ENCODE measurements around the gene TNFRSF8.

TNFRSF8 gene

DNA sequence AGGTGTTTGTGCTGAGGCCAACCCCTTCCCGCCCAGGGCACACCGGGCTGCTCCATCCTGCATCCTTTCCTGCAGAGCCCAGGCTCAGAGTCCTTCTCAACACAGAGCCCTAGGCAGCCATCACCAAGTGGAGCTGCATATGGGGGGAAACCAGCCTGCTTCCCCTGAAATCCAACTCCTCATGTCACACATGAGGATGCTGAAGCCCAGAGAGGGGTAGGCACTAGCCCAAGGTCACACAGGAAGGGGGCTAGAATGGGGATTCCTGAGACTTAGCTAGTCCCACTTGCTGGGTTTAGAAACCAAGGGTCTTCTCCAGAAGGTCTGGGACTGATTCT is 98.2 kb downstream of the TNFRSF8 start:
- peaks cover 11% of the 10 kb centered on the region for H3K27me3 Mint-ChIP-seq (ENCODE audit: low read depth, poor library complexity)
- DNase-seq = no peak
- H3K9me3 Mint-ChIP-seq = no peaks in the 10 kb centered on the region
- H3K4me1 Mint-ChIP-seq = peaks cover 28% of the 10 kb centered on the region
- no peak overlapping the region for H3K27ac Mint-ChIP-seq
- TF ChIP-seq, protein P1, sequence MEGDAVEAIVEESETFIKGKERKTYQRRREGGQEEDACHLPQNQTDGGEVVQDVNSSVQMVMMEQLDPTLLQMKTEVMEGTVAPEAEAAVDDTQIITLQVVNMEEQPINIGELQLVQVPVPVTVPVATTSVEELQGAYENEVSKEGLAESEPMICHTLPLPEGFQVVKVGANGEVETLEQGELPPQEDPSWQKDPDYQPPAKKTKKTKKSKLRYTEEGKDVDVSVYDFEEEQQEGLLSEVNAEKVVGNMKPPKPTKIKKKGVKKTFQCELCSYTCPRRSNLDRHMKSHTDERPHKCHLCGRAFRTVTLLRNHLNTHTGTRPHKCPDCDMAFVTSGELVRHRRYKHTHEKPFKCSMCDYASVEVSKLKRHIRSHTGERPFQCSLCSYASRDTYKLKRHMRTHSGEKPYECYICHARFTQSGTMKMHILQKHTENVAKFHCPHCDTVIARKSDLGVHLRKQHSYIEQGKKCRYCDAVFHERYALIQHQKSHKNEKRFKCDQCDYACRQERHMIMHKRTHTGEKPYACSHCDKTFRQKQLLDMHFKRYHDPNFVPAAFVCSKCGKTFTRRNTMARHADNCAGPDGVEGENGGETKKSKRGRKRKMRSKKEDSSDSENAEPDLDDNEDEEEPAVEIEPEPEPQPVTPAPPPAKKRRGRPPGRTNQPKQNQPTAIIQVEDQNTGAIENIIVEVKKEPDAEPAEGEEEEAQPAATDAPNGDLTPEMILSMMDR (IDR thresholded peaks at IDR 0.05) = no peak
- H3K4me3 Mint-ChIP-seq = no peak overlapping the region
- no peaks in the 10 kb centered on the region for H3K36me3 Mint-ChIP-seq (ENCODE audit: low read depth)

GRCh38 chr1:12161662-12162458 is 98.8 kb downstream of the TNFRSF8 start:
- H3K27ac Mint-ChIP-seq = no peak overlapping the region
- no peak for DNase-seq

DNA sequence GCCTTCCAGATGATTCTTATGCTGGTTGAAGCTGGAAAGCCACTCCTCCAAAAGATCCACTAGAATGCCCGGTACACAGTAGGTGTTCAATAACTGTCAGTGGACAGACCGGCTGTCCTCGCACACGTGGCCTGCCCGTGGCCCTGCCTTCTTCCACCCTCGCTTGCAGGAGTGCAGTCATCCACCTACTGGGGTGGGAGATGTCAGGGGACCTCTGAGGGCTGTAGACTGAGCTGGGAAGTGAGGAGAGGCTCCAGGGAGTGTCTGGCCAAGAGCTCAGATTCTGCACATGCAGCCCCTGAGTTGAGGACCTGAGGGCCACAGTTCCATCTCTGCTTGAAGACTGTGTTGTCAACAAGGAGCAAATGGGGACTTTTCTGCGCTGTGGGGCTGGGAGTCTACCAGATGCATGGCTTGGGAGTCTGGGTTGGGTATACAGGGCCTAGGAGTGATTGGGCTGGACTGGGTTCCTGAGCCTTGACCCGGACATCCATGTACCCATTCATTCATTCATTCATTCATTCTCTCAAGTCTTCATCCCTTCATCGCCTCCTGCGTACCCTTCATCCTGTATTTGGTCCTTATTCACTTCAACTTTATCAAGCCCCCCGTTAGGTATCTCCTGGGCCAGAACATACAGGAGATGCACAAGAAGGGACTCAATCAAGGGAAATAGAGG is 99.5 kb downstream of the TNFRSF8 start:
- no peaks in the 10 kb centered on the region for H3K9me3 Mint-ChIP-seq
- H3K4me1 Mint-ChIP-seq = peaks cover 28% of the 10 kb centered on the region
- TF ChIP-seq, protein P1 (IDR thresholded peaks at IDR 0.05) = no peak
- H3K36me3 Mint-ChIP-seq (ENCODE audit: low read depth) = no peaks in the 10 kb centered on the region
- H3K27me3 Mint-ChIP-seq (ENCODE audit: low read depth, poor library complexity) = peaks cover 17% of the 10 kb centered on the region
- H3K27ac Mint-ChIP-seq = no peak overlapping the region
- H3K4me3 Mint-ChIP-seq = no peak overlapping the region
- no peak for DNase-seq

More at GRCh38 chr1:12161662-12162458, 98.8 kb downstream of the TNFRSF8 start:
- no peaks in the 10 kb centered on the region for H3K9me3 Mint-ChIP-seq
- no peaks in the 10 kb centered on the region for H3K36me3 Mint-ChIP-seq (ENCODE audit: low read depth)
- H3K27me3 Mint-ChIP-seq (ENCODE audit: low read depth, poor library complexity) = peaks cover 14% of the 10 kb centered on the region
- H3K4me1 Mint-ChIP-seq = peaks cover 31% of the 10 kb centered on the region
- H3K4me3 Mint-ChIP-seq = no peak overlapping the region
- TF ChIP-seq, protein P1 (IDR thresholded peaks at IDR 0.05) = no peak

DNA sequence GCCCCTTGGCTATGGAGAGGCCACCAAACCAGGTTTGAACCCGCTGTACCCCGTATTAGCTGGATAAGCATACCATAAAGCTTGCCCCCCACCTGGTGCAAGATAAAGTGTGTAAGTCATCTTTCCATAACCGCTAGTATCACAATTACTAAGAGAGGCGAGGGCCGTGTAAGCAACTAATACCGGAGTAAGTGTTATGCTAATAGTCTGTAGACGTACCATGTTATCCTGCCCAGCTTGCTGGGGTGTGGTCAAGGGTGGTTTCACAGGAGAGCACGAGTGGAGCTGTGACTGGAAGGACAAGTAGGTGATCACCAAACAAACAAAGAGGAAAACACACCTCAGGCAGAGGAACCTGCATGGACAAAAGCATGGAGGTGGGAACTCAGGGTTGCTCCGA is 100.1 kb downstream of the TNFRSF8 start:
- Mint-ChIP-seq H3K9me3 (no peaks in the 10 kb centered on the region), H3K36me3 (ENCODE audit: low read depth) (no peaks in the 10 kb centered on the region), H3K4me3 (no peak overlapping the region), H3K27ac (no peak overlapping the region), H3K4me1 (peaks cover 28% of the 10 kb centered on the region), H3K27me3 (ENCODE audit: low read depth, poor library complexity) (peaks cover 22% of the 10 kb centered on the region)
- no peak for DNase-seq
- TF ChIP-seq, protein P1 (IDR thresholded peaks at IDR 0.05) = no peak

- DNase-seq = no peak
- Mint-ChIP-seq H3K4me3 (no peak overlapping the region), H3K4me1 (peaks cover 30% of the 10 kb centered on the region), H3K36me3 (ENCODE audit: low read depth) (no peaks in the 10 kb centered on the region), H3K9me3 (no peaks in the 10 kb centered on the region), H3K27ac (no peak overlapping the region), H3K27me3 (ENCODE audit: low read depth, poor library complexity) (peaks cover 28% of the 10 kb centered on the region)
- TF ChIP-seq, protein P1 (IDR thresholded peaks at IDR 0.05) = no peak
Measured at GRCh38 chr1:12164210-12164609, 101.1 kb downstream of the TNFRSF8 start.
